CD1c-positive myeloid dendritic cell (primary cell): ENCODE results near the gene CPSF3.
"Not testable (repeated sequence)": the region's sequence is repeated elsewhere in the genome, so short reads cannot be mapped to it uniquely, and the experiment has no call there.

ENCODE experiments used
- DNase-seq: peaks from one replicate; pipeline ENCODE4 v3.0.0-alpha.2; 2016; ENCODE audit errors: extremely low spot score

Gene CPSF3

GRCh38 chr2:9466147-9466683 lies 42.8 kb downstream of the CPSF3 start:
- DNase-seq: no peak

DNA sequence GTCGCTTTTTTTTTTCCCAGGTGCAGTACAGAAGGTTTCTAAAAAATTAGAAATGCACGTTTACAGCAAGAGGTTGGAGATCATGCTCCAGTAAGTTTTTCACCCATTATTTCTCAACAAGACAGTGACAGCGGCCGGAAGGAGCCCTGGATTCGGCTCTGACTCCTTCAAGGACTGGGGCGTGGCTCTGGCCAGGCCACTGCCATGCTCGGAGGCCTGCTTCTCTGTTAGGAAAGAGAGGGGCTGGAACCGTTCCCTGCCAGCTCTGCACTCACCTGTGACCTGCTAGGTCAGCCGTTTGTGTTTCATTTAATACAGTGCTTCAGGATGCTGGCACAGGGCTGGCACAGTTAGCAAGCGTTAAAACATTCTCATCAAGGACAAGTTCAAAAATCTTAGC lies 44.2 kb downstream of the CPSF3 start:
- no peak for DNase-seq

GRCh38 chr2:9471206-9471605 lies 47.8 kb downstream of the CPSF3 start:
- no peak for DNase-seq

GRCh38 chr2:9472511-9472910 lies 49.1 kb downstream of the CPSF3 start:
- DNase-seq: no peak

GRCh38 chr2:9473308-9473984 lies 50.0 kb downstream of the CPSF3 start:
- DNase-seq: no peak

DNA sequence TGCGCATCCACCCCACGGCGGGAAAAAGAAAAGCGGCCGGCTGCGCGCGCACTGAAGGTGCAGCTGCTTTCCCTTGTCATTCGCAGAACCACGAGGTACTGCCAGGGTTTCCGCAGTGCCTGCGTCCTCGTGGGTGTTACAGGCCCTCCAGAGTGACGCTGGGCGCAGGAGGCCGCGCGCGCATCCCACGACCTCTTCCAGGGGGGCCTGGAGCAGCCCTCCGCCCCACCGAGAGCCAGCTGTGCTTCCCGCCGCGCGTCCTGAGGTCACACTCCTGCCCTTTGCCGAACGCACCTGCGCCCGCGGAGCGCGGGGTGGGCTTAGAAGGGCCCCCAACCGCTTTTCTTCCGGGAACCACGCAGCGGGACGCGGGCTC lies 50.5 kb downstream of the CPSF3 start:
- DNase-seq: peak; percentile 74

- peak; percentile 87 for DNase-seq
These were observed 51.1 kb downstream of the CPSF3 start, which contains the start of gene IAH1 for GRCh38 chr2:9474361-9475057. IAH1 (plus strand) TSS chr2:9474551; CDS start chr2:9474567, 16 bp downstream.

GRCh38 chr2:9477914-9478313 lies 54.5 kb downstream of the CPSF3 start:
- DNase-seq: no peak

- no peak for DNase-seq
These were observed 55.1 kb downstream of the CPSF3 start for GRCh38 chr2:9478526-9478925.

DNA sequence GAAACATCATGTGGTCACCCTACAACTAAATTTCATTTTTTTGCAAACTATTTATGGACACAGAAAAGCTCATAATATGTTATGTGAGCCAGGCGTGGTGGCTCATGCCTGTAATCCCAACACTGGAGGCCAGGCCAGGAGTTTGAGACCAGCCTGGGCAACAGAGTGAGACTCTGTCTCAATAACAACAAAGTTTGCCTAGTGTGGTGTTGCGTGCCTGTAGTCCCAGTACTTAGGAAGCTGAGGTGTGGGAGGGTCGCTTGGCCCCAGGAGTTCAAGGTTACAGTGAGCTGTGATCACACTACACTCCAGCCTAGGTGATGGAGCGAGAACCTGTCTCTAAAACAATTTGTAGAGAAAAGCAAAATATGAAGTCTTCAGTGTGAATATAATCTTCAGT lies 56.7 kb downstream of the CPSF3 start:
- DNase-seq: no peak

GRCh38 chr2:9483107-9483506 lies 59.7 kb downstream of the CPSF3 start:
- DNase-seq: no peak

DNA sequence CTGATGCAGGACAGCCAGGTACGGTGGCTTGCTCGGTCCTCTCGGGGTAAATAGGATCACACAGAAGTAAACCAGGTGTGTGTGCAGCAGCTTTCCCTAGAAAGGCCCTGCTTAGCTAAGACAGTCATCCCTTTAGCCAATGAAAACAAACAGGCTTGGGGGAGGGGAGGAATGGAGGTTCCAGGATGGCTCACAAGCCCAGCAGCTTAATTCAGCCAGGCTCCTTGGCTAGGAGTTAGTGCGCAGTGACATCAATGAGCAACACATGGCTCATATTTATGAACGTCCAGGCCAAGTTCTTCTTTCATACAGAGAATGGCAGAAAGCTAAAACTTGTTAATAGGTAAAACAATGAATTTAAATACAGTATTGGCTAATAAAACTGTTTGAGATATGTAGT lies 61.1 kb downstream of the CPSF3 start:
- DNase-seq: no peak

DNA sequence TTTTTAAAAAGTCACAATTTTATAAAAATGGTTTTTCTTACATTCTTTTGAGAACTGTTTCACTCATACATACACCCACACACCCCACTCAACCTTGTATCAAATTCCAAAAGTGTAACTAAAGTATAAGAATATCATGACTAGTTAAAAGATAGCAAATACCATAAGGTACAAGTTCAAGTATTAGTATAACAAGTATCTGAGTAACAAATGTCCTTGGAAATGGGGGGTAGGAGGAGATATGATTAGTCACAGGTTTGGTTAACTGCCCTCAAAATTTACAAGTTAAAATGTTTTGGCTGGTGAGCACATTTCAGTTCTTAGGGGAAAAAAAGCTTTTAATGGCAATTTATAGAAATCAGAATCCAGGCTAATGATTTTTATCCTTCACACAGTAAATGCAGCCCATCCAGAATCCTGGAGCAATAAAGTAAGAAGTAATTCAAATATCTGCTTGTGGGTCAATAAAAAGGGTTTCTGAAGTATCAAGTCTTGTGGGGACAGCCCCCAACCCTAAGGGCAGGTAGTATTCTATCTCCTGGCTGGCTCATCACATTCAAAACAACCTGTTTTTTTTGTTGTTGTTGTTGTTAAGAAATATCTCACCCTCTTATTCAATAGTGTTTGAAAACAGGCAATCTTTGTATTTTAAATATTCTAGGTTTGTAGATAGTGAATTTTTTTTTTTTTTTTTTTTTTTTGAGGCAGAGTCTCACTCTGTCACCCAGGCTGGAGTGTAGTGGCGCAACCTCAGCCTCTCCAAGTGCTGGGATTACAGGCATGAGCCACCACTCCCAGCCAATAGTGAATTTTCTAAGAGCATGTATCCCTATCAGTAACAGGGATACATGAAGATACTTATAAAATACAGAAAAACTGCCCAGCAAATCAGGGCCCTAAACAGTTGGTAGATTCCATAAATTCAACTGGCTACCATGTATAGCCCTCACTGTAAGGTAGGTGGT lies 65.4 kb downstream of the CPSF3 start:
- no peak for DNase-seq

DNA sequence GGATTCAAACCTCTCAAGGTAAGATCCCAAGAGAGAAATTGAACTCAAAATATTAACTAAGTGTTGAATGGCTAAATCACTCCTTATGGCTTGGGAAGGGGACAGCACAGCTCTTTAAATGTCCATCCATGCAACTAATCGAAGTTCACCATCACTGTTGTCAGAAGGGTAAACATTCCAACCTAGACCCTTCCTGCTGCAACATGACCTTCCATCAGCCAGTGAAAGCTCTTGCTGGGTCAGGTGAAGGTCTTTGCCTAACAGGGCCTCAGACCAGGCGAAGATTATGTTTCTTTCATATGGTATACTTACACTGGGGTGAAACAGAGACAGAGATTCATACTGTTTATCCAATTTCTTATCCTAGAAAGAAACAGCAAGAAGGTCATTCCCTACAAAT lies 67.3 kb downstream of the CPSF3 start:
- no peak for DNase-seq

DNA sequence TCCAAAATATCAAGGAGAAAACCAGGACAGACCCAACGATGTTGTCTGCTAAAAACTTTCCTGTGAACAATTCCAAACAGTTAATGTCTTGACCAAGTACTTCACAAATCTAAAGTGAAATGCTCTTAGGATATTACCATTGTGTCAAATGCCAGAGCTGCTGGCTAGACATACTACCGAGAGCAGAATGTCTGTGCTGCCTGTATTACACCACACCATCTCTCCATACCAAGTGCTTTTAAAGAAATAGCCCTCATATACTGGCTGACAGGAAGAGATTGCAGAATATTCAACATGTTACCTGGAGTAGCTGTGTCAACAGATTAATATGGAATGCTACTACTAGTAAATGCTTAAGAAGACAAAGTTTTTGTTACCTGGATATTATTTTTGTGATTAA lies 69.5 kb downstream of the CPSF3 start:
- no peak for DNase-seq

DNA sequence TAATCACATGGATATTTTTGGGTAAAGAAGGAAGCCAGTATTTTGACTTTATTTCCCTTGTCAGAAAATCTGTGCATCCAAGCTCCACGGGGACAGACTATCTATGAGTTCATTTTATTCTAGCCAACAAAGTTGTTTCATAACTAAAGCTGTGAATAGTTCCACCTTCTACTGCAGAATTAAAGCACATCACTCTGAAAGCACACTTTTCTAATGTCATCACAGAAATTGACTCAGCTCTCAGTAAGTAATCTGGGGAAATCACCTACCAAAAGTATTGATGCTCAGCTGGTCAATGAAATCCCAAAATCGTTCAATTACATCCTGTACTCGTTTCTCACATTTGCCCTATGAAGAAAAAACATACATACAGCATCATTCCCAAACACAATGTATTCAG lies 70.0 kb downstream of the CPSF3 start:
- no peak for DNase-seq

DNA sequence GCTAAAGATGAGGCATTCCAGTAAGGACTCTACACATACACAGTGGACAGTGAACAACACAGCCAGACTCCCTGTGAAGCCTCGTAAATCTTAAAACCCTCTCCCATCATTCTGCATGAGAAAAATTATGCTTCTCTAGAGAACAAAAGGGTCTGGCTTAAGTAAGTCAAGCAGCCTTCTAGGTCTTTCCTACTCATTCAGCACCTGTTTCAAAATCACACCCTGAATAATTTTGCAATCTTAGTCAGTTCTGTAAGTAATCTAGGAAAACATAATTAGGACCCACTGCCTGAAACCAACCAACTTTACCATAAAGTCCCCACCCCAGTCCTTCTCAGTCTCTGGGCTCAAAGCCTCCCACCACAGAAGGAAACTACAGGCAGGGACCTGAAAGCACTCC lies 70.6 kb downstream of the CPSF3 start:
- DNase-seq: no peak

- no peak for DNase-seq
These were observed 73.6 kb downstream of the CPSF3 start for GRCh38 chr2:9497017-9497416.

DNA sequence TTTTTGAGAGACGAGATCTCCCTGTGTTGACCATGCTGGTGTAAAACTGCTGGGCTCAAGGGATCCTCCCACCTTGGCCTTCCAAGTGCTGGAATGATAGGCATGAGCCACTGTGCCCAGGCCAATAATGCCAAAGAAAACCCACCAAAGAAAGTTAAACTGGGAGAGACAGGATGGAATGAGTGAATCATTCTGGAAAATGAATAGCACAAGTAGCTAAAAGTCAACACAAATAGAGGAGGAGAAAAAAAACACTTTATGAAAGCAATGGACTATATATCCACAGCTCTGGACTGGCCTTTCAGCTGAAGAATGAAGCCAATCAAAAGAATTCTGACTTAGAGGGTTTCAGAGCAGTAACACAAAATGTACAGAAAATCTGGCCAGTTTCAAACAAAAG lies 74.8 kb downstream of the CPSF3 start:
- DNase-seq: no peak

GRCh38 chr2:9508931-9509330 lies 85.5 kb downstream of the CPSF3 start:
- DNase-seq: peak; percentile 12

- DNase-seq: not testable (repeated sequence)
These were observed 90.5 kb downstream of the CPSF3 start for GRCh38 chr2:9513946-9514345.

DNA sequence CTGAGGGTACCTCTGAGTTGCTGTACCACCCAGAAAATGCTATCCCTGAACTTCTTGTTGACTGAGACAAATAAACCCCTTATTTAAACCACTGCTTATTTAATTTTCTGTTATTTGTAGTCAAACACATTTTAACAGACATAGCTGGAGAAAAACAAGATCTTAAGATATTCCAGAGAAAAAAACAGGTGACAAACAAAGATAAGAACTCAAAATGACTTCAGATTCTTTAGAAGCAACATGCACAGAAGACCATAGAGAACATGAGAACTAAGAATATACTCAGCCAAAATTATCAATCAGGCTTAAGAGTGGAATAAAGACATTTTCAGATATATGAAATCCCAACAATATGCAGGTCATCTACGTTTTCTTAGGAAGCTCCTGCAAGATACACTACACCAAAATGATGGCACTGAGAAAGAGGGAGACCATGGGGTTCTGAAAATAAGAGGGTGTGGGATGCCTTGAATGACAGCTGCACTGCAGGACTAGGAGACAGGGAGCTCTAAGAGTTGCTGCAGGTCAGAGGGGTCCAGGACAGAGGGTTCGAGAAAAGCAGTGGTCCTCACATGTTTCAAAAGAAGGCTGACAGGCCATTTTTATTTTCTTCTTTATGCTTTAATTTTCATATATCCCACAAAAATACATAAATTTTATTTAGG lies 93.8 kb downstream of the CPSF3 start:
- no peak for DNase-seq
